NCI-H1105 treated with DMSO at 0.1 percent for 48 hours (cell line): ENCODE measurements around the gene OR7G1.

ENCODE experiments used
- DNase-seq: peaks from one replicate; lab custom pipeline; 2025; lab: John Stamatoyannopoulos, UW

Gene OR7G1

DNA sequence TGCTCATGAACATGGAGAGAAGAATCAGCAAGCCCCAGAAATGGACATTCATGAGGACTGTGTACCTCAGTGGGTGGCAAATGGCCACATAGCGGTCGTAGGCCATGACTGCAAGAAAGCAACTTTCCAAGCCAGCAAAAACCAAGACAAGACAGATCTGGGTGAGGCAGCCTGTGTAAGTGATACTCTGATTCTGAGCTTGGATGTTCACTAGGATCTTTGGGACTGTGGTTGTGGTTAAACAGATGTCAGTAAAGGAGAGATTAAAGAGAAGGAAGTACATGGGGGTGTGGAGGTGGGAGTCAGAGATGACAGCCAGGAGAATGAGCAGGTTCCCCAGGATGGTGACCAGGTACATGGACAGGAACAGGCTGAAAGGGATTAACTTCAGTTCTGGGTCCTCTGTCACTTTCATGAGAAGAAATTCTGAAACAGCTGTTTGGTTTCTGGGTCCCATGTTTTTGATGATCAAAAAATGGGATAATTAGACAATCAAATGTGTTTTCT lies at the start of gene OR7G1:
OR7G1 (minus strand) TSS at position 457 of the 507 bp plus-strand sequence; CDS start at position 457, 0 bp downstream.
- DNase-seq = no peak

DNA sequence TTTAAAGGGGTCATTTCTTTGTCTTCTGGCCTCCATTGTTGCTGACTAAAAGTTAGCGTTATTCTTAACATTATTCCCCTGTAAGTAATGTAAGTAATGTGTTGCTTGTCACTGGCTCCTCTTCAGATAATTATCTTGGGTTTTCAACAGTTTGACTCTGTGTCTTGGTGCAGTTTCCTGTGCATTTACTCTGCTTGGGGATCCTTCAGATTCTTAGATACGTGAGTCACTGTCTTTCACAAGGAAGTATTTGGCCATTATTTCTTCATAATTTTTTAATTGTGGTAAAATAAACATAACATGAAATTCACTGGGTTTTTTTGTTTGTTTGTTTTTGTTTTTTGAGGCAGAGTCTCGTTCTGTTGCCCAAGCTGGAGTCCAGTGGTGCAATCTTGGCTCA lies 49.7 kb upstream of the OR7G1 start:
- DNase-seq = no peak

DNA sequence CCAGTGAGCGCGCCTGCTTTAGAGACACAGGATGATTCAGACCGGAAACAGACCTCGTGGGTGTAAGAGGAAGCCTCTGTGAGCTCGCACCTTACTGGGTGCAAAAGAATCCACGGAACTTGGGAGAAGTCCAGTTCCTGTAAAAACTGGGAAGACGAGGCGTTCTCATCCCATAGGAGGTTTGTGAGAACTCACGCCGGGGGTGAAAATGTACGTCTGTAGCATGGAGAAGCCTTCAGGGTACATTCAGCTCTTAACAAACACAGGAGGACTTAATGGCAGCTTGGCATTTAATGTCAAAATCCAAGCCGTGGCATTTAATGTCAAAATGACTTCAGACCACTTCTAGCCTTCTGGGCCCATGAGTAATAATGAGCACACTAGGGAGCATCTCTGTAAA lies 45.9 kb upstream of the OR7G1 start:
- DNase-seq = no peak

DNA sequence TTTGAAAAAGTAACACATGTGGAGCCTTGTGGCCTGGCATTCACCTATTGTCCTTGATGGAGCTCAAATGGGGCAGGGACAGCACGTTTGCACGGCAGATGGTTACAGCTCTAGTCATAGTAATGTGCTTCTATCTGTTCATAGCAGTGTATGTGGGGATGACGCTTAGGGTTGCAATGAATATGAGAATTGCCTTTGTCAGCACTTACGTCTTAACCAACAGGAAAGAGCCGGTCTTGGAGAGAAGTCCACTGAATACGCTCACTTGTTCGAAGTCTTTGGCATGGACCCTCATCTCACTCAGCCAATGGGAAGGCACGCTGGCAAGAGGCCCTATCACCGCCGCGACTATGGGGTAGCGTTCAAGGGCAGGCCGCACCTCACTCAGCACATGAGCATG lies 44.3 kb upstream of the OR7G1 start:
- no peak for DNase-seq

DNA sequence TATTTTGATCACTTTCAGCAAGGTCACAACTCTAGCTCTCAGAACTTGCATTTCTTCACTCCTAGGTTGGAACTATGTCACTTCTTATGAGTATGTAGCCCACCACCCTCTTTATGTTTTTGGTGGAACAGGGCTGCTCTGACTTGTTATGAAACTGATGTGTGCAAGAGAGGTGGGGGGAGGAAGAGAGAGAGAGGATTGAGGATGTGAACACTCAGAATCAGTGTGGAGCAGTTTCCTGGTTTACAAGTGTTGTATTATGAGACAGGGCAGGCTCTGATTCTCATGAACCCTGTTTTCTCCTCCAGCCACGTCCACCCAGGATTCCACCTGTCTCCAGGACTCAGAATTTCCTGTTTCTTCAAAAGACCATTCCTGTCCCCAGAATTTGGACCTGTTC lies 40.7 kb upstream of the OR7G1 start:
- DNase-seq = no peak

DNA sequence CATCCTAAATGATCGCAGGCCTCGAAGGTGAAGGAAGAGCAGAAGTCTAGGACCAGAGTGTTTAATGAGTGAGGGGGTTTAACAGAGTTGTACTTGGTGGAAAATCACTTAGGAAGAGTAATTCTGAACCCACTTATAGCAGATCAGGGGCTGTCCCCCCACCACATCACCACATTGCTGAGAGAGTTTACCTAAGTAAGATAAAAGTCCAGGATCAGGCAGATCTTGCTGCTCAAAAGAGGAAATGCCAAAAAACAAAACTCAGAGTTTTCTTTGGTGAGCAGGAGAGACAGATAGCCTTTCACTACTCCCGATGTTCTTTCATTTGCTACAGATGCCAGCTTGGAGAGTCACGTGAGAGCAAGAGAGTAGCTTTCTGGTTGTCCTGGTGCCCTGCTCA lies 40.0 kb upstream of the OR7G1 start:
- DNase-seq = no peak

GRCh38 chr19:9151367-9151766 lies 35.8 kb upstream of the OR7G1 start:
- no peak for DNase-seq

- no peak for DNase-seq
Observed at GRCh38 chr19:9150650-9151049, 35.1 kb upstream of the OR7G1 start.

DNA sequence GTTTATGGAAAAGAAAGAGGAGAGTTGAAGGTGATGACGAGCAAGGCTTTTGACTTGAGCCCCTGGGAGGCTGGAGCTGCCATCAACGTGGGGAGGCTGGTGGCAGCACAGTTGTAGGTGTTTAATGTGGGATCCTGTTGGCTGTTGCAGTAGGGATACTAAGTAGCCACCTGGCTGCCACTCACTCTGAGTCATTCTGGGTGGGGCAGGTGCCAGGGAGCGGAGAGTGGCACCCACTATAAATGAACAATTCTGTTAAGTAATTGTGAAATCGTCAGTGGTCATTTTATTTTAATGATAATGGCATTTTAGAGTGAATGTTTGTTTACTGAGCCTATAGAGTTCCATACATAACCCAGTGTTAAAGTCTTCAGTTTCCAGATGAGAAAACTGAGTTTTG lies 34.4 kb upstream of the OR7G1 start:
- no peak for DNase-seq

DNA sequence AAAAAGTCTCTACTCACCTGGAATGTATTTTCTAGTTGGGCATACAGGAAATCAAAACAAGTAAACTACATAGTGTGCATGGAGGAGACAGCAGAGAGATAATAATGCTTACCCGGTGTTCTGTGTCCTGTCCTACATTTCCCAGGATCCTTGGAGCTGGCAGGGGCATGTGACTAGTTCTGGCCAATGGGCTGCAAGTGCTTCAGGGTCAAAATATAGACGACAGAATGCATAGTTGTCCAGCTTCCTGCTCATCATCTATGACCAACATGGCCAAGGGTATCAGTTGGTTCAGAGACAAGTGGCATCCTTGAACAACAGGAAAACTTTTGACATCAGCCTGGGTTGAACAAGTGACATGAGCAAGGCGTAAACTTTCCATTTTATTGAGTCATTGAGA lies 33.1 kb upstream of the OR7G1 start:
- DNase-seq = no peak

- DNase-seq = no peak
Observed at GRCh38 chr19:9146882-9147281, 31.3 kb upstream of the OR7G1 start.

- no peak for DNase-seq
Observed at GRCh38 chr19:9144920-9145319, 29.4 kb upstream of the OR7G1 start.

DNA sequence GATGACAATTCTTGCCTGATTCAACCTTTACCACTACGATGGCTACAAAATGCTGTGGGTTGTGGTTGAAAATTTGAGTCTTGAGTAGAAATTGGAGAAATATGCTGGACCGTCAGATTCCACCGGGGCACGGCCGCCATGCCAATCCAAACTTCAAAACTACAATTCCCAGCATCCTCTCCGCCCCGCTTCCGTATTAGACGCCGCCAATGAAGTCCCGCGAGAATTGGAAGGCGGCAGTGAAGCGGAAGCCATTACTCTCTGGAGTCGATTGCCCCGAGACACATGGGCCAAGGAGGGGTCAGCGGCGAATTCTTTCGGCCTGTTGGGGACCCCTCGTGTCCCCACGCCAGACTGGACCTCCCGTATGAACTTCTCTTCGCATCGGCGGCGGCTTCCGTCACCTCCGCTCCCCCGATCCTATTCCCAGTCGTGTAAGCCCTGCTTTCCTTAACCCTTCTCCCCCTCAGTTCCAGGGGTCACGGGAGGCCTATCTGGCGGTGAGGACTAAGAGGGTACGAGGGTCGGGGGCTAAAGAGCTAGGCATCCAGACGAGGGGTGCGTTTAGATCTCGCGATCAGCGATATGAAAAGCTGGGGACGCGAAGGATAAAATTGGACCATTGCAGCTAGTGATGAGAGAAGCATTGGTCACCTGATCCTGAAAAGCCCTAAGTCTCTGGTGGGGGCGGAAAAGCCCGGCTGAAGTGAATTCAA lies 24.8 kb upstream of the OR7G1 start, which contains the start of gene ZNF317:
ZNF317 (plus strand) TSS at position 239 of the 716 bp plus-strand sequence. CDS start 15,620 bp downstream, outside the sequence.
- DNase-seq = peak; percentile 91

DNA sequence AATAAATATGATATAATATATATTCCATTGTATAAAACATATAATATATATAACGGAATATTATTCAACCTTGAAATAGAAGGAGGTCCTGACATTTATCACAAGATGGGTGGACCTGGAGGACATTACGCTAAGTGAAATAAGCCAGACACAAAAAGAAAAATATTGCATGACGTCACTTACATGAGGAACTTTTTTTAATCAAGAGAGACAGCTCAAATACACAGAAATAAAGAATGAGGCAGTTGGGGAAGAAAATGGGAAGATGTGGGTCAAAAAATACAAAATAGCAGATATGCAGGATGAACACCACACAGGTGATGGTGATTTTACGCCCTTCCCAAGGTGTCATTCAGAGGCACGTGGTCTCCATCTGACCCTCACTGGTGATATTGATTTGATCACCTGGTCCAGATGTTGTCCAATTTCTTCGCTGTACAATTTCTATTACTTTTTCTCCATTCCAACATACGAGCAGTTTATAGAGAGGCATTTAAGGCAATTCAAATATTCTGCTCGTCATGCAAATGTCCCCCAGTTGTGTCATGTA lies 24.1 kb upstream of the OR7G1 start:
- DNase-seq = peak; percentile 32

GRCh38 chr19:9132422-9132821 lies 16.9 kb upstream of the OR7G1 start:
- no peak for DNase-seq

DNA sequence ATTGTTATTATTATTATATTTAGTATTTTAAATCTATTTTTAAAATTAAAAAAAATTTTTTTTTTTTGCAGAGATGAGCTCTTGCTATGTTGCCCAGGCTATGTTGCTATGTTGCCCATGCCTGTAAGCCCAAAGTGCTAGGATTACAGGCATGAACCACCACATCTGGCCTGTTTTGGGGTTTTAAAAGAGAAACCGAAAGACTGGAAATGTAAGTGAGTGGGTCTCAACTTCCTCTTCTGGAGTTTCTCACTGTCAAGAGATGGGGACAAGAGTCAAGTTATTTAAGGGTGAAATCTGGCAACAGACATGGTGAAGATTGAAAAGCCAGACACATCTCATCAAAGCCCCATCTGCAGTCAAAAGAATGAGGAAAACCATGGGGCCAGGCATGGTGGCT lies 15.4 kb upstream of the OR7G1 start:
- DNase-seq = no peak

DNA sequence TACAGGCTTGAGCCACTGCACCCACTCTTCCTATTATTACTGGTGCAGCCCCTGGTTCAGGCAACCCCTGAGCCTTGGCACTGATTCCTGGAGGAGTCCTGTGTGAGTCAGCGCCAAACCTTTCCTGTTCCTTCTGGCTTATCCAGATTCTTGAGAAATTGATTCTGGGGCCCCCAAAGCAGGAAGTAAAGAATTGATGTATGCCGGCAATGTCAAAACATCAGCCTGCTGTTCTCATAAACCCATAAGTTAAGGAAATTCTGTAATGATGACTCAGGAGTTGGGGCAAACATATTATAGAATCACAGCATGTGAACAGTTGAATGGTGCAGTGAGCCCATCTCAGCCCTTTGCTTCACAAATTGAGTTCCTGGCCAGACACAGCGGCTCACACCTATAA lies 12.6 kb upstream of the OR7G1 start:
- DNase-seq = no peak

GRCh38 chr19:9126900-9127405 lies 11.4 kb upstream of the OR7G1 start, which contains the start of gene OR7G3:
TSS of gene OR7G3 (minus strand) at chr19:9126950. CDS start at chr19:9126950, 0 bp downstream.
- DNase-seq = no peak

DNA sequence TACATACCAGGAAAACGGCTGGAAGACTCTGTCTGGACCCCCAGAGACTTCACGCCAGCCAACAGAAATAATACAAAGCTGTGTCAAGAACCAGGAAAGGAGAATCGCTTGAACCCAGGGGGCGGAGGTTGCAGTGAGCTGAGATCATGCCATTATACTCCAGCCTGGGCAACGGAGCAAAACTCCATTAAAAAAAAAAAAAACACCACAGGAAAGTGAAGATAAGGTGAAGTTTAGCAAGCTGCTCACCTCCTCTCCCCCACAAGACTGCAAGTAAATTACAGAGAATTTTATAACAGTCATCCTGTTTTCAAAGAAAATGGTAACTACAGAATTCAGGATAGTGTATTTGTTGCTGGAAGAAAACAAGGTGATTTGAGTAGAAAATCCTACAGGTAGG lies 984 bp upstream of the OR7G1 start:
- DNase-seq = no peak

DNA sequence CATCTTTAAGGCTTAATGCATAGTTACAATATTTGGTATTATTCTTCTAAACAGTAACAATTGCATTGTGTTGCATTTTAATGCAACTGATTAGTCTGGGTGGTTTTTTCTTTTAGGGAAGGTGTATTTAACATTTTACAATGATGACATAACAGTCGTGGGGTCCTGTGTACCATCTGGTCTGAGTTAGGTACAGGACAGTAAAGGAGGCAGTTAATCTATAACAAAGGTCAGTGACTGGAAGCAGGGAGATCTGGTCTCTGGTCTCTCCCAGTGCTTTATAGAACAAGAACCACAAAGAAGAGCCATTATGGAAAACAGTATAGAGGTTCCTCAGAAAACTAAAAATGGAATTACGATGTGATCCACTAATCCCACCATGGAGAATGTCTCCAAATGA lies 5.6 kb downstream of the OR7G1 start:
- no peak for DNase-seq

DNA sequence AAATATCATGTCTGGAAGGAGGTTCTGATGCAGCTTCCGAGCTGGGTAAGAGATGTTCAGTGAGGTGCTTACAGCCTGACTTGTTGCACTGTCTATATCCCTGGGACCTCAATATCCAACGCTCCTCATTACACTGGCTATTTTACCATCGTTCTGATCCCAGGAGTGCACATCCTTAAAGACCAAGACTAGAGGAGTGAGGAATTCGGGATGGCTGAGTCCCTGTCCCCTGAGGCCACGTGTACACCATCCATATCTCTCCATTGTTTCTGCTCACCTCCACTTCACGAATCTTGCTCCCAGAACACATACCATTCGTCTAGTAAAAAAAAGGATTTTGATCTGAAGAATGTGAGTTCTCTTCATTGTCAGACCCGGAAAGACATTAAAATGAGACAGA lies 8.2 kb downstream of the OR7G1 start, which contains the start of gene OR7G2:
OR7G2 (minus strand) TSS at position 101 of the 400 bp plus-strand sequence. CDS start 4,232 bp downstream, outside the sequence.
- no peak for DNase-seq

DNA sequence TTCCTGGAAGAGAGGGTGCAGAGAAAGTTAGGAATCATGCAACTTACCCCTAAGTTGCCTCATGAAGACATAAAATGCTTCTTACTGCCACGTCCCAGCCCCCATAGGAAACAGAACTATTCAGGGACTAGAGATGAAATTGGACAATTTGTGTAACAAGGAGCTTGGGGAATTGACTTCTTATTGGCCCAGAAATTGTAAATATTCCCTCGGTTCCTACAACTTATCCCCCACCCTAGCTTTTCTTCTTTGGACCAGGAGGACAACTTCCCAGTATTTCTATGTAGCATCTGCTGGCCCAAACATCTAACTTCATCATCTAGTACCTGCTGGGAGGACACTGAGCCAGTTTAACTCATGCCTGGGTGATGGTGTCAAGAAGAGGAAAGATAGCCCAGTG lies 28.8 kb downstream of the OR7G1 start, which contains the start of gene OR1M1:
OR1M1 (plus strand) TSS at position 301 of the 400 bp plus-strand sequence. CDS start 6,184 bp downstream, outside the sequence.
- no peak for DNase-seq

GRCh38 chr19:9078651-9079050 lies 36.9 kb downstream of the OR7G1 start:
- no peak for DNase-seq
